ENCODE measurements around the gene HIP1. TPM values are rescaled to one million over a fixed set of nuclear protein-coding genes. Genes with fewer than 3 reads are reported as not detected.

Gene HIP1
- total and polyA plus RNA-seq, 12 donors: 7.0 to 32.4 (median 23.4) TPM

DNA sequence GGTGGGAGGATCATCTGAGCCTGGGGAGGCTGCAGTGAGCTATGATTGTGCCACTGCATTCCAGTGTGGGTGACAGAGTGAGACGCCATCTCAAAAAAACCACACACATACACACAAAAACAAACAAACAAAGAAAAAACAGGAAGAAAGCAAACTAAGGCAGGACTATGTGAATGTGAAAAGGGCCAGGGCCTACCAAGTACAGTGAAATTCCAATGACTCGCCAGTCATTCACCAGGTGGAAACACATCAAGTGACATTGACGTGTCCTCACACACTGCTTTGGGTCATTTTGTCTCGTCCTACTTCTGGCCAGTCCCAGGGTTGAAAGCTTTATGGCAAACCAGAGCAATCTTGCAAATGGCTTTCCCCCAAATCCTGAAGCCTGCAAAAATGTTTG, 79.9 kb downstream of the HIP1 start:
- DNase-seq: no peak
- Histone ChIP-seq H3K27me3 (no peaks in the 10 kb centered on the region), H3K4me1 (no peaks in the 10 kb centered on the region), H3K36me3 (peaks cover 0 to 10% (median 0%) of the 10 kb centered on the region in 9 donors), H3K4me3 (no peak overlapping the region), H3K9me3 (no peaks in the 10 kb centered on the region), H3K27ac (no peak overlapping the region)
- ATAC-seq: no peak
- intact Hi-C loops (cut with DNase I): loop anchor here in 2 of 10 donors (10.0 kb wide), 2 partner anchors 56 to 96 kb away; no protein-coding TSS in a partner anchor
- 95% methylated on average over 4 of the region's 4 CpGs for WGBS, 2 donors
- no peak for TF ChIP-seq CTCF (IDR thresholded peaks at IDR 0.05)

- H3K4me1 ChIP-seq: no peaks in the 10 kb centered on the region
- no peak overlapping the region for H3K4me3 ChIP-seq
- ATAC-seq: no peak
- peaks cover 0 to 10% (median 0%) of the 10 kb centered on the region in 9 donors for H3K36me3 ChIP-seq
- H3K27me3 ChIP-seq: no peaks in the 10 kb centered on the region
- DNase-seq: no peak
- TF ChIP-seq CTCF (IDR thresholded peaks at IDR 0.05): no peak
- WGBS, 2 donors: 90 to 91% methylated on average over 10 of the region's 10 CpGs
- H3K9me3 ChIP-seq: no peaks in the 10 kb centered on the region
- intact Hi-C loops (cut with DNase I): loop anchor here in 2 of 10 donors (10.0 kb wide), 2 partner anchors 56 to 96 kb away; no protein-coding TSS in a partner anchor
- no peak overlapping the region for H3K27ac ChIP-seq
Observed at GRCh38 chr7:75658369-75658768, 80.4 kb downstream of the HIP1 start.

- no peaks in the 10 kb centered on the region for H3K27me3 ChIP-seq
- ATAC-seq: no peak
- intact Hi-C loops (cut with DNase I): loop anchor here in 2 of 10 donors (10.0 kb wide), 2 partner anchors 57 to 97 kb away; no protein-coding TSS in a partner anchor
Observed at GRCh38 chr7:75657866-75658265, 80.9 kb downstream of the HIP1 start.

GRCh38 chr7:75656740-75657139, 82.0 kb downstream of the HIP1 start:
- Histone ChIP-seq H3K27me3 (no peaks in the 10 kb centered on the region), H3K4me1 (peaks cover 0 to under 1% (median 0%) of the 10 kb centered on the region in 9 donors), H3K4me3 (no peak overlapping the region), H3K36me3 (peaks cover 0 to 3% (median 0%) of the 10 kb centered on the region in 9 donors), H3K9me3 (no peaks in the 10 kb centered on the region), H3K27ac (peak overlapping the region in 3 of 10 donors; percentile 4 to 55 (median 6))
- 73 to 85% methylated on average over 7 of the region's 7 CpGs for WGBS, 2 donors
- DNase-seq: no peak
- intact Hi-C loops (cut with DNase I): loop anchor here in 2 of 10 donors (10.0 kb wide), 2 partner anchors 58 to 98 kb away; no protein-coding TSS in a partner anchor
- peak in 6 of 8 donors; percentile 25 to 71 (median 48) for ATAC-seq
- no peak for TF ChIP-seq CTCF (IDR thresholded peaks at IDR 0.05)

More at GRCh38 chr7:75657866-75658265, 80.9 kb downstream of the HIP1 start:
- peaks cover 0 to 7% (median 0%) of the 10 kb centered on the region in 9 donors for H3K36me3 ChIP-seq
- H3K4me3 ChIP-seq: no peak overlapping the region
- no peak for DNase-seq
- no peak overlapping the region for H3K27ac ChIP-seq
- no peaks in the 10 kb centered on the region for H3K9me3 ChIP-seq
- H3K4me1 ChIP-seq: no peaks in the 10 kb centered on the region
- no peak for TF ChIP-seq CTCF (IDR thresholded peaks at IDR 0.05)
- WGBS, 2 donors: 91 to 94% methylated on average over 6 of the region's 6 CpGs
